DOHH2 (cell line): ENCODE results near the gene STX4.

Experiments
- H3F3A ChIP-seq: fragments of 200-600 bp; sonication (generic), shearing (Covaris generic); 2 replicates; pipeline ENCODE4 v1.6.0; 2016; ENCODE audit warnings: antibody characterized with exemption, mild to moderate bottlenecking; ENCODE audit not compliant: control insufficient read depth, insufficient read depth
- H3K27ac ChIP-seq: fragments of 200-600 bp; sonication (generic); 2 replicates; pipeline ENCODE4 v1.5.1; 2014; ENCODE audit warnings: low read depth, mild to moderate bottlenecking, low read length, moderate library complexity
- H3K27me3 ChIP-seq: fragments of 200-600 bp; sonication (generic); 2 replicates; pipeline ENCODE4 v1.6.1; 2014; ENCODE audit warnings: mild to moderate bottlenecking, low read length, mixed read lengths; ENCODE audit not compliant: control insufficient read depth
- H3K36me3 ChIP-seq: fragments of 200-600 bp; sonication (generic); 2 replicates; pipeline ENCODE4 v1.6.1; 2014; ENCODE audit warnings: mild to moderate bottlenecking, low read length, moderate library complexity, mixed read lengths; ENCODE audit not compliant: control insufficient read depth
- H3K4me1 ChIP-seq: fragments of 200-600 bp; sonication (generic); 2 replicates; pipeline ENCODE4 v1.6.1; 2014; ENCODE audit warnings: mild to moderate bottlenecking, low read length, mixed read lengths; ENCODE audit not compliant: control insufficient read depth
- H3K4me2 ChIP-seq: fragments of 200-600 bp; sonication (generic); 2 replicates; pipeline ENCODE4 v1.6.0; 2014; ENCODE audit warnings: mild to moderate bottlenecking, low read length, moderate library complexity
- H3K4me3 ChIP-seq: fragments of 200-600 bp; sonication (generic); 2 replicates; pipeline ENCODE4 v1.5.1; 2014; ENCODE audit warnings: mild to moderate bottlenecking, low read length, mixed read lengths
- H3K79me2 ChIP-seq: fragments of 200-600 bp; sonication (generic); 2 replicates; pipeline ENCODE4 v1.6.1; 2014; ENCODE audit warnings: mild to moderate bottlenecking, low read length, mixed read lengths; ENCODE audit not compliant: control insufficient read depth
- H3K9me2 ChIP-seq: fragments of 200-600 bp; sonication (generic); replicated peaks from 2 replicates; pipeline ENCODE4 v1.6.1; 2014; ENCODE audit warnings: mild to moderate bottlenecking, low read length, mixed read lengths; ENCODE audit not compliant: control insufficient read depth
- H3K9me3 ChIP-seq: fragments of 200-600 bp; sonication (generic); 2 replicates; pipeline ENCODE4 v1.6.1; 2014; ENCODE audit warnings: antibody characterized with exemption, low read length, mixed read lengths; ENCODE audit not compliant: control insufficient read depth, insufficient read depth
- H4K20me1 ChIP-seq: fragments of 200-600 bp; sonication (generic); 2 replicates; pipeline ENCODE4 v1.6.0; 2014; ENCODE audit warnings: low read depth, mild to moderate bottlenecking, antibody characterized with exemption, low read length, moderate library complexity; ENCODE audit not compliant: control insufficient read depth, insufficient read depth
- EZH2phosphoT487 ChIP-seq: fragments of 200-600 bp; sonication (generic); IDR thresholded peaks from 2 replicates; pipeline ENCODE4 v1.6.1; 2017; ENCODE audit warnings: borderline replicate concordance, mild to moderate bottlenecking, antibody characterized with exemption, low read length, moderate library complexity, mixed read lengths
- TF ChIP-seq, protein P1 (sequence below): fragments of 200-600 bp; sonication (generic); IDR thresholded peaks from one replicate; pipeline ENCODE4 v1.5.1; 2014; ENCODE audit warnings: antibody characterized with exemption, mild to moderate bottlenecking, low read depth, low read length; ENCODE audit not compliant: poor library complexity, severe bottlenecking

The STX4 gene

DNA sequence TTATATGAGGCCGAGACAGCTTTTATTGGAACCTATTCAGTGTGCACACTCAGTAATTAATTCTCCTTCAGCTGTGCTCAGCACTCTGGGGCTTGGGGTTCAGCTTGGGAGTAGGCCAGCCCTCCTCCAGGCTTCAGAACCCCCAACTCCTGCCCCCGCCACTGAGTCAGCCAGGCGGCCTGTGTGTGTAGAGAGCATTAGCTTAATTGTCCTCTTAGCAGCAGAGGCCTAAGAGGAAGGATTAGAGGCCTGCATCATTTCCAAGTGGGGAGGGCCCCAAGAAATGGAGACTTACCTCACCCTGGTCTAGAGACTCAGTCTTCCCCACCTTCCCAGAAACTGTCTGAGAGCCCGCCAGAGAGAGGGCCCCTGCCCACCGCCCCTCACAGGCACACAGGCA is 54.6 kb downstream of the STX4 start:
- Histone ChIP-seq H3K4me2 (no peak overlapping the region), H3K4me1 (peaks cover 4% of the 10 kb centered on the region), H3K79me2 (peaks cover 13% of the 10 kb centered on the region), H3K4me3 (no peak overlapping the region), H3F3A (no peaks in the 10 kb centered on the region), H3K36me3 (peaks cover 41% of the 10 kb centered on the region), H3K9me3 (no peaks in the 10 kb centered on the region), H4K20me1 (no peaks in the 10 kb centered on the region), H3K27ac (no peak overlapping the region), H3K9me2 (no peaks in the 10 kb centered on the region), H3K27me3 (no peaks in the 10 kb centered on the region)
- no peak for TF ChIP-seq EZH2phosphoT487
- TF ChIP-seq, protein P1, sequence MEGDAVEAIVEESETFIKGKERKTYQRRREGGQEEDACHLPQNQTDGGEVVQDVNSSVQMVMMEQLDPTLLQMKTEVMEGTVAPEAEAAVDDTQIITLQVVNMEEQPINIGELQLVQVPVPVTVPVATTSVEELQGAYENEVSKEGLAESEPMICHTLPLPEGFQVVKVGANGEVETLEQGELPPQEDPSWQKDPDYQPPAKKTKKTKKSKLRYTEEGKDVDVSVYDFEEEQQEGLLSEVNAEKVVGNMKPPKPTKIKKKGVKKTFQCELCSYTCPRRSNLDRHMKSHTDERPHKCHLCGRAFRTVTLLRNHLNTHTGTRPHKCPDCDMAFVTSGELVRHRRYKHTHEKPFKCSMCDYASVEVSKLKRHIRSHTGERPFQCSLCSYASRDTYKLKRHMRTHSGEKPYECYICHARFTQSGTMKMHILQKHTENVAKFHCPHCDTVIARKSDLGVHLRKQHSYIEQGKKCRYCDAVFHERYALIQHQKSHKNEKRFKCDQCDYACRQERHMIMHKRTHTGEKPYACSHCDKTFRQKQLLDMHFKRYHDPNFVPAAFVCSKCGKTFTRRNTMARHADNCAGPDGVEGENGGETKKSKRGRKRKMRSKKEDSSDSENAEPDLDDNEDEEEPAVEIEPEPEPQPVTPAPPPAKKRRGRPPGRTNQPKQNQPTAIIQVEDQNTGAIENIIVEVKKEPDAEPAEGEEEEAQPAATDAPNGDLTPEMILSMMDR, result no peak

DNA sequence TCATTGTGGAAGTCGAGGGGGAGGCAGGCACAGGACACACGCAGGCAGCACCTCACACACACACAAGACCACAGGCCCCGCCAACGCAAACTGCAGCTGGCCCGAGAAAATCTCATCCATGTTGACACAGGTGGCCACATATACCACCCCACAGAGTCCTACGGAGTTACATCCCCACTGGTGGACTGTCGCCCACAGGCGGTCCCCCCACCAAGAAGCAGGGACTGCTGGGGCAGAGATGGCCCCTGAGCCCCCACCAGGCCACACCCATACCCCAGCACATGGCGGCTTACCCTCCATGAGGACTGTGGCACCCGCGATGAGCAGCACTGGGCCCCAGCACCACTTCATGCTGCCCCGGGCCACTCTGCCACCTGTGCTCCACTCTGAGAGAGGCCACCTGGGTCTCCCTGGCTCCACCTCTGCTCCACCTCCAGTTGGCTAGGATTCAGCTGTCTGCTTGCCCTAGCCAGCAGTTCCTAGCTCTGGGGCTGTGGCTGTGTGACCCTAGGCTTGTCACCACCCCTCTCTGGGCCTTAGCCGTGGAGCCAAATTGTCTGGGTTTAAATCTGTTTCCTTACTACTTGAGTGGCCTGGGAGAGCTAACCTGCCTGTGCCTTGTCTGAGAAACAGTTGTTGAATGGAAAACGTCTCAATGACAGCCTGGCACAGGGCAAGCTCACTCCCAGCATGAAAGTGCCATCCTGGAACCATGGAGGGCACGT is 55.3 kb downstream of the STX4 start, which contains the start of gene PRSS53:
Gene PRSS53 (minus strand): TSS at position 485 of the 725 bp plus-strand sequence. CDS start 134 bp downstream, at position 351.
- Histone ChIP-seq H3K9me3 (no peaks in the 10 kb centered on the region), H3K36me3 (peaks cover 37% of the 10 kb centered on the region), H3K79me2 (peaks cover 19% of the 10 kb centered on the region), H3K27me3 (no peaks in the 10 kb centered on the region), H3K4me1 (peaks cover 10% of the 10 kb centered on the region), H3K9me2 (no peaks in the 10 kb centered on the region), H3K4me3 (no peak within 1 kb of the TSS), H3F3A (no peaks in the 10 kb centered on the region), H4K20me1 (no peaks in the 10 kb centered on the region), H3K27ac (no peak within 1 kb of the TSS), H3K4me2 (no peak within 1 kb of the TSS)
- no peak for TF ChIP-seq EZH2phosphoT487
- TF ChIP-seq, protein P1, result no peak

DNA sequence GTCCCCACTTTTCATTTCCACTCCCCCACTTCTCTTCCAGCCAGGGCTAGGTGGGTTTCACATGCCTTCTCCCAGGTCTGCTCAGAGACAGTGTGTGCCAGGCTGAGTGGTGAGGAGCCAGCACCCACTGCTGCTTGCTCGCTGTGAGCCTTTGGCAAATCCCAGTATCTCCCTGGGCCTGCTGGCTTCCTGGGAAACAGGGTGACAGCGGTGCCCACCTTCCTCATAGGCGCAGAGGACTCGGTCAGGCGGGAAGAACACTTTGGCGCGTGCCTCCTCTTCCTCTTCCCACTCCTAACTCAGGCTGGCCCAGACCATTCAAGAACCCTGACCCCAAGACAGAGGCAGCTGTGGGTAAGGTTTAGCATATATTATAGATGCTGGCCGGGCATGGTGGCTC is 55.8 kb downstream of the STX4 start:
- no peaks in the 10 kb centered on the region for H3K9me3 ChIP-seq
- H3K4me3 ChIP-seq, result no peak overlapping the region
- H4K20me1 ChIP-seq, result no peaks in the 10 kb centered on the region
- peaks cover 32% of the 10 kb centered on the region for H3K36me3 ChIP-seq
- no peaks in the 10 kb centered on the region for H3K9me2 ChIP-seq
- no peak overlapping the region for H3K27ac ChIP-seq
- H3K4me2 ChIP-seq, result no peak overlapping the region
- no peaks in the 10 kb centered on the region for H3K27me3 ChIP-seq
- TF ChIP-seq, protein P1, result no peak
- no peak for TF ChIP-seq EZH2phosphoT487
- H3K4me1 ChIP-seq, result peaks cover 10% of the 10 kb centered on the region
- no peaks in the 10 kb centered on the region for H3F3A ChIP-seq
- H3K79me2 ChIP-seq, result peaks cover 24% of the 10 kb centered on the region
